ENCODE measurements around the gene FOXE1.

DNA sequence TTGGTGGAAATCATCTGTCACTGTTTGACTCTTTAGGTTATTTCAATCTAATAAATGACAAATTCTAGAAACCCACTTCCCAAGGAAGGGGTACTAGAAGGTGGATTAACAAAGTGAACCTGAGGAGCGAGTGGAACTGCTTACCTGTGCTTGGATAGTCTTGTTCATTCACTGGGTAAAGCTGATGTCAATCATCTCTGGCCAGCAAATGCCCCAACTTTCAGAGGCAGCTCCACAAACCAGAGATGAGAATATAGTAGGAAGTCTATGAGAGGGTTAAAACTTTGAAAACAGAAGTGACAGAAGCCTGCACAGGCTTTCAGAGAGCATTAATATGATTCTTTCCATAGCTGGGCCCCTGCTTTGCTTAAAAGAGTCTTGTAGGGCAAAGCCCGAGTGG, 7.3 kb upstream of the FOXE1 start:
- TF ChIP-seq, protein P1, sequence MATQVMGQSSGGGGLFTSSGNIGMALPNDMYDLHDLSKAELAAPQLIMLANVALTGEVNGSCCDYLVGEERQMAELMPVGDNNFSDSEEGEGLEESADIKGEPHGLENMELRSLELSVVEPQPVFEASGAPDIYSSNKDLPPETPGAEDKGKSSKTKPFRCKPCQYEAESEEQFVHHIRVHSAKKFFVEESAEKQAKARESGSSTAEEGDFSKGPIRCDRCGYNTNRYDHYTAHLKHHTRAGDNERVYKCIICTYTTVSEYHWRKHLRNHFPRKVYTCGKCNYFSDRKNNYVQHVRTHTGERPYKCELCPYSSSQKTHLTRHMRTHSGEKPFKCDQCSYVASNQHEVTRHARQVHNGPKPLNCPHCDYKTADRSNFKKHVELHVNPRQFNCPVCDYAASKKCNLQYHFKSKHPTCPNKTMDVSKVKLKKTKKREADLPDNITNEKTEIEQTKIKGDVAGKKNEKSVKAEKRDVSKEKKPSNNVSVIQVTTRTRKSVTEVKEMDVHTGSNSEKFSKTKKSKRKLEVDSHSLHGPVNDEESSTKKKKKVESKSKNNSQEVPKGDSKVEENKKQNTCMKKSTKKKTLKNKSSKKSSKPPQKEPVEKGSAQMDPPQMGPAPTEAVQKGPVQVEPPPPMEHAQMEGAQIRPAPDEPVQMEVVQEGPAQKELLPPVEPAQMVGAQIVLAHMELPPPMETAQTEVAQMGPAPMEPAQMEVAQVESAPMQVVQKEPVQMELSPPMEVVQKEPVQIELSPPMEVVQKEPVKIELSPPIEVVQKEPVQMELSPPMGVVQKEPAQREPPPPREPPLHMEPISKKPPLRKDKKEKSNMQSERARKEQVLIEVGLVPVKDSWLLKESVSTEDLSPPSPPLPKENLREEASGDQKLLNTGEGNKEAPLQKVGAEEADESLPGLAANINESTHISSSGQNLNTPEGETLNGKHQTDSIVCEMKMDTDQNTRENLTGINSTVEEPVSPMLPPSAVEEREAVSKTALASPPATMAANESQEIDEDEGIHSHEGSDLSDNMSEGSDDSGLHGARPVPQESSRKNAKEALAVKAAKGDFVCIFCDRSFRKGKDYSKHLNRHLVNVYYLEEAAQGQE (IDR thresholded peaks at IDR 0.05; ENCODE audit: low read depth) = no peak
- TF ChIP-seq FOXM1 (IDR thresholded peaks at IDR 0.05; ENCODE audit: borderline replicate concordance, low read depth) = no peak
- no peak for TF ChIP-seq YY1 (IDR thresholded peaks at IDR 0.05; ENCODE audit: low read depth)
- TF ChIP-seq, protein P2, sequence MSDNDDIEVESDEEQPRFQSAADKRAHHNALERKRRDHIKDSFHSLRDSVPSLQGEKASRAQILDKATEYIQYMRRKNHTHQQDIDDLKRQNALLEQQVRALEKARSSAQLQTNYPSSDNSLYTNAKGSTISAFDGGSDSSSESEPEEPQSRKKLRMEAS (IDR thresholded peaks at IDR 0.05) = no peak
- TF ChIP-seq RAD21 (IDR thresholded peaks at IDR 0.05; ENCODE audit: low read depth) = no peak
- TF ChIP-seq EP300 (IDR thresholded peaks at IDR 0.05; ENCODE audit: borderline replicate concordance) = no peak
- TF ChIP-seq NFIC (IDR thresholded peaks at IDR 0.05) = no peak
- no peak for TF ChIP-seq TAF1 (IDR thresholded peaks at IDR 0.05; ENCODE audit: low read depth)
- TF ChIP-seq TCF12 (IDR thresholded peaks at IDR 0.05; ENCODE audit: low read depth) = no peak
- TF ChIP-seq EGR1 (IDR thresholded peaks at IDR 0.05) = no peak
- no peak for TF ChIP-seq CEBPB (IDR thresholded peaks at IDR 0.05)

Data from Ishikawa (cell line).